Stimulated activated naive CD4-positive, alpha-beta T cell (primary cell): Measurements from ENCODE around the gene CHMP2A.
A peak's percentile ranks its signal among the peaks of the same experiment; 100 is the strongest.

Experiments
- DNase-seq, 6 experiments: peaks; one replicate each; lab custom pipeline; 2025; lab: John Stamatoyannopoulos, UW

CHMP2A gene

GRCh38 chr19:58538257-58539168 lies 16.4 kb downstream of the CHMP2A start:
- peak in 1 of 6 experiments; percentile 49 for DNase-seq

GRCh38 chr19:58536852-58537798 lies 17.8 kb downstream of the CHMP2A start:
- no peak for DNase-seq

DNA sequence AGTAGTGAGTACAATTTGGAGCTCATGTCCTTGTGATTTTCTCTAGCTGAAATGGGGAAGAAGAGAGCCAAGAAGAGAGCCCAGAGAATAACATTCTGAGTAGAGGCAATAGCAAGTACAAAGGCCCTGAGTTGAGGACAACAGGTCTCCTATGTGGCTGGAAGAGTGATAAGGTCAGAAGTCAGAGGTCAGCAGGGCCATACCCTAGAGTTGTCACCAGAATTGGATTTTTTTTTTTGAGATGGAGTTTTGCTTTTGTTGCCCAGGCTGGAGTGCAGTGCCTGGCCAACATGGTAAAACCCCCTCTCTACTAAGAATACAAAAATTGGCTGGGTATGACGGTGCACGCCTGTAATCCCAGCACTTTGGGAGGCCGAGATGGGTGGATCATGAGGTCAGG lies 19.0 kb downstream of the CHMP2A start:
- no peak for DNase-seq

- DNase-seq = no peak
Observed at GRCh38 chr19:58531034-58531840, 23.7 kb downstream of the CHMP2A start.

DNA sequence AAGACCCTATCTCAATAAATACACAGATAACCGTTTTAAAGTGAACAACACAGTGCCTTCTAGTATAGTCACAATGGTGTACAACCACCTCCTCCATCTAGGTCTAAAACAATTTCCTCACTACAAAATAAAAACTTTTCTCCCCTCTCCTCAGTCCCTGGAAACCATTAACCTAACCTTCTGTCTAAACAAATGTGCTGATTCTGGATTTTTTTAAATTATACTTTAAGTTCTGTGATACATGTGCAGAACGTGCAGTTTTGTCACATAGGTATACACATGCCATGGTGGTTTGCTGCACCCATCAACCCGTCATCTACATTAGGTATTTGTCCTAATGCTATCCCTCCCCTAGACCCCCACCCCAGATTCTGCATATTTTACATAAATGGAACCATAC lies 25.5 kb downstream of the CHMP2A start:
- DNase-seq = no peak

- DNase-seq = no peak
Observed at GRCh38 chr19:58522709-58523108, 32.2 kb downstream of the CHMP2A start.

- no peak for DNase-seq
Observed at GRCh38 chr19:58521651-58522050, 33.3 kb downstream of the CHMP2A start.

GRCh38 chr19:58520257-58520599 lies 34.7 kb downstream of the CHMP2A start:
- no peak for DNase-seq

DNA sequence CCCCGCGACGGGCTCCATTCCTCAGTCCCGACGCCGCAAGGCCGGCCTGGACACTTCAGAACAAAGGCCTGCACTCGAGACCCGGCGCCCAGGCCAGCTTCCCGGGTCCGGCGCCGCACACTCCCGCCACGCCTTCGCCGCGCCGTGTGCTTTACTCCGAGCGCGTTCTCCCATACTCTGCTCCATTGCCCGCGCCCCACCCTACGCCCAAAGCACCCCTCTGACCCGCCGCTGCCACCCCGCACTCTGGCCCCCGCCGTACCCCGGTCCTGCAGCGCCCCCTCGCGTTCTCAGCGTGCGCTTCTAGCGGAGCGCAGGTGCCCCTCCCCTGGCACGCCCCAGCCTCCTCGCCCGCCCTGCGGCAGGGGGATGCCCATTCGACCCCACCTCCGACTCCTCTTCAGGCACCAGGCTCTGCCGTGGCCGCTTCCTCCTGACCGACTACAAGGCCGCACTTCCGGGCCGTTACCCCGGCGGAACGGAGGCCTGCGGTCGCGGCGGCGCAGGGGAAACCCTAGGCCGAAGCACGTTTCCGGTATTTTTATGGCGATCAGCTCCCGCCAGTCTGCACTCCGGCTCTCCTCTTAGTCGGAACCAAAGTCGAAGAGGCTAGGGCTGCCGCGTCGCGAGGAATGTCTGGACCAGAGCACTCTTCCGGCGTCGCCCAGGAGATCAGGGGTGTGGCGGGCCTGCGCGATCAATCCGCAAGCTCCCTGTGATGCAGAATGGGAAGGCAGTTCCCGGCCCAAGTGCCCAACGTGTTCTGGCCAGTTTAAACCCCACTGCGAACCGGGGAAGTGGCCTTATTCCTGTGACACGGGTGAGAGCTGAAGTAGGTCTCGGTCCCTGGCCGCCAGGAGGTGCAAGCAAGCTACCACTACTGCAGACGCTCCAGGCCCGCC lies 35.3 kb downstream of the CHMP2A start, which contains the start of gene ZBTB45:
Gene ZBTB45 (minus strand): TSS at position 456 of the 902 bp plus-strand sequence. CDS start 2,137 bp downstream, outside the sequence.
- DNase-seq = peak; percentile 79 to 95 (median 88)

- DNase-seq = peak; percentile 24 to 65 (median 48)
Observed at GRCh38 chr19:58519087-58519354, 35.9 kb downstream of the CHMP2A start.

DNA sequence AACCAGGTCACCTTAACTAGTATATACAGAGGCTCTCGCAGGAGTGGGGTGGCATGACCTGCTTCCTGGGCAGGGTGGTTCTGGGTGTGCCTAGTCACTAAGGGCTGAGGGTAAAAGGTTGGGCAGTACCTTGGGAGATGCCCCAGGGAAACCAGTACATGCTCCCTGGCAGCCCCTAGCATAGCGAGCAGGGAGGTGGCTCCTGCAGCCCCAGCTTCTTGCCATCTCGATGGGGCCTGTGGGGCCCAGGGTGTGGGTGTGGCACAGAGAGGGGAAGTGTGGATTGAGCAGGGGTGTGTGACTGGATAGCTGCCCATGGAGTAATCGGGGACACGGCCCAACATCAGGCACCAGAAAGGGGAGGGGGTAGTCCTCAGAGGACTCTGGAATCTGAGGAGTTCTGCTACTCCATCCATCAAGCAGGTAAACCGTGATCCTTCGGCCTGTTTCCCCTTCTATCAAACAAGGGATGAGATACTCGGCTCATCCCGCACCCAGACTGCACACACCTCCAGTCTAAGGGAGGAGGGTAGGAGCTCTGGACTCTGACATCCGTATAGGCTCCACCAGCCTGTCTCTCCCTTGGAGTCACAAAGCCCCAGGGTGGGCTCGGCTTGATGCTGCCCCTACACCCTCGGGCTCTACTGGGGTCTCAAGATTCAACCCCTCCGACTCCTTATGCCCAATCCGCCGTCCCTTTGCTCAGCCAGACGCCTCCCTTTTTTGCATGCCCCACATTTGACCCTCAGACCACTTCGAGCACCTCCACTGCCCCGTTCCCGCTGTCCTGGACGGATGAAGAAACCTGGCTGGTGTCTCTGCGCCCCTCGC lies 36.4 kb downstream of the CHMP2A start:
- DNase-seq = no peak

GRCh38 chr19:58516964-58517833 lies 37.7 kb downstream of the CHMP2A start:
- no peak for DNase-seq

GRCh38 chr19:58516246-58516836 lies 38.6 kb downstream of the CHMP2A start:
- no peak for DNase-seq

DNA sequence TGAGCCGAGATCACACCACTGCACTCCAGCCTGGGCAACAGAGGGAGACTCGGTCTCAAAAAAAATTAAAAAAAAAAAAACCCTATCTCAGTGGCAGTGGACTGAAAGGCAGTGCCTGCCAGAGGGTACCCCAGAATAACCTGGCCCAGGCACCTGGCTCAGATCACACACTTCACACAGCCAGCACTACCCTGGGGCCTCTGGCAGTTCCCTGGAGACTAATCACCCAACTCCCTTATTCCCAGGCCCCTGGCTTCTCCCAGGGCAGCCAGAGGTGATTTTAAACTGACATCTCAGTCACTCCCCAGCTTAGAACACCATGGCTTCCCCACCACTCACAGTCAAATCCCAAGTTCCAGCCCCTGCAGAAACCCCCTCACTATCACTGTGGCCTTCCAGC lies 39.6 kb downstream of the CHMP2A start:
- no peak for DNase-seq

DNA sequence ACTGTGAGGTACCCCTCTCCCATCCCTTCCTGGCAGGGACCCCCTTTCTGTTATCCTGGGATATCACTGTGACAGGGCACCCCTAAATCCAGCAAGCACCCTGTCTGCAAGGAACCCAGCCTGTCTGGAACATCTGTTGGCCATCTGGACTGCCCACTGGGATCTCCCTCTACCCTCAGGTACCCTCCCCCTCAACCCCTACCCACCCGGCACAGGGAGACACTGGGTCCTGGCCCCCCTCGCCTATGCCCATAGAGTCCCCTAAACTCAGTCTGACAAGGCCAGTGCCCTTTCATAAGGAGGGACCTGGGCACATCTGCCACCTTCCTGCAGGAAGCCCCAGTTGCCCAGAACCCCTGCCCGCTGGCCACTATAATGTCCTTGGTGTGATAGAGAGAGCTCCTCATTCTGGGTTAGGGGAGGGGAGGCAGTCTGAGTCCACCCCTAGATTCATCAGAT lies 40.3 kb downstream of the CHMP2A start:
- DNase-seq = no peak

DNA sequence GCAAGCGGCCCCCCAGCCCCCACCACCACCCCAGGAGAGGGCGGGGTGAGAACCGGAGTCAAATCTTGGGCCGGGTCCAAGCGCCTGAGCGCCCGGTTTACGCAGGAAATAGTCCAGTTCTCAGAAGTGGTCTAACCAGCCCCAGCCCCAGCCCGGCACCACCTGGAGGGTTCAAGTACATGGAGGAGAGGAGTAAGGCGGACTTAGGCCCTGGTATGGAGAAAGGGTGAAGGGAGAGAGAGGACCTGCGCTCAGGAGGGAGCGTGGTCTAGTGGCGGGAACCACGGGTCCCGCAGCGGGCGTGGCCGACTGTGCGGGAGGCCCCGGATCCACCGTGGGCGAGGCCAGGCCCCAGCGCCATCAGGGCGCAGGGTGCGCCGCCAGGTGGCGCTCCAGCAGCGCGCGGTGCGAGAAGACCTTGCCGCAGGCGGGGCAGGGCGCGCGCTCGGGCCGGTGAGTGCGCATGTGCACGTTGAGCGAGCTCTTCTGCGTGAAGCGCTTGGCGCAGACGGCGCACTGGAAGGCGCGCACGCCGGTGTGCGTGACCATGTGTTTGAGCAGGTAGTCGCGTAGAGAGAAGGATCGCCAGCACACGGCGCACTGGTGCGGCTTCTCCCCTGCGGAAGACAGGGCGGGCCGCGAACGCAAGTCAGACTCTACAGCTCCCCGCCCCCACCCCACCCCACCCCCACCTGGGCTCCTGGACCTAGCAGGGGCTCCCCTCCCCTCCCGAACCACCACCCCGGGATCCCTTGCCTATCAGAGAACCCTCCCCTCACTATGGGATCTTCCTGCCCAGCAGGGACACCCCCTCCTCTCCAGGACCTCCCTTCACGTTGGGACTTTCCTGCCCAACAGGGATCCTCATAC lies 41.0 kb downstream of the CHMP2A start:
- peak; percentile 86 to 94 (median 90) for DNase-seq

DNA sequence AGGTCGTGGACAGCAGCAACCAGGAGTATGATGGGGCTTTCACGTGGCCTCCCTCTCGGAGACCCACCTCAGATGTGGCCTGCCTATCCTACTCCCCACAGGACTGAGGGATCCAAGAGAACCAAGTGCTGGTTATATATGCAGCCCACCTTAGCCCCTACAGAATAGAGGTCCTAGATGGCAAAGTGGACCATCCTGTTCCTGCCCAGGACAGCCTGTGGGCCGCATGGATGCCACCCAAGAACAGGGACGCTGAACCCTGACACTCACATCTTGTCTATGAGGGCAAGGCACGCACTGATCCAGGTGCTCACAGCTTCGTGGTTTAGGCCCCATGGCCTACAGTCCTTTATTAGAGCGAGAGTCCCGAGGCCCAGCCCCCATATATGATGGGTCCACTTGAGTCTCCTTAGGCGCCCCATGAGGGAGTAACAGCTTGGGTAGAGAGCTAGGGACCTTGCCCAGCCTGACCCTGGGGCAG lies 41.7 kb downstream of the CHMP2A start:
- DNase-seq = no peak
